ENCODE results near the gene MRGPRX4. TPM values are rescaled to one million over a fixed set of nuclear protein-coding genes. Genes with fewer than 3 reads are reported as not detected.

The MRGPRX4 gene
- total RNA-seq, 1 experiment from 2014 or later = not detected

- Histone ChIP-seq H2BK20ac (ENCODE audit: low read depth, low read length, poor library complexity, severe bottlenecking) (no peak overlapping the region), H3K18ac (ENCODE audit: insufficient read length, low read depth, low read length) (no peak overlapping the region), H3K4ac (ENCODE audit: low read depth, low read length) (no peak overlapping the region), H3K56ac (ENCODE audit: insufficient read length, low read depth, low read length) (no peak overlapping the region), H4K5ac (ENCODE audit: insufficient read length, low read depth, low read length) (no peak overlapping the region), H2AK5ac (ENCODE audit: insufficient read length, low read length) (no peak overlapping the region), H3K27ac (ENCODE audit: insufficient read length, low read depth, low read length) (no peak overlapping the region), H4K20me1 (ENCODE audit: control insufficient read depth, insufficient read depth, insufficient read length) (no peaks in the 10 kb centered on the region), H3K9ac (ENCODE audit: extremely low read depth, insufficient read length, low read length) (no peak overlapping the region), H2BK15ac (ENCODE audit: low read depth, low read length) (no peak overlapping the region), H3K14ac (ENCODE audit: insufficient read depth, low read length) (no peak overlapping the region; the same call in 1 of the 2 replicates), H3K4me2 (ENCODE audit: insufficient read depth, insufficient read length, low read length) (no peak overlapping the region), H2BK120ac (ENCODE audit: low read depth, low read length, poor library complexity, severe bottlenecking) (no peak overlapping the region), H3K79me2 (ENCODE audit: insufficient read depth, low read length) (no peaks in the 10 kb centered on the region), H2AFZ (ENCODE audit: low read length) (no peak overlapping the region), H3K79me1 (ENCODE audit: insufficient read depth, low read depth, low read length, poor library complexity, severe bottlenecking) (no peaks in the 10 kb centered on the region), H3K27me3 (ENCODE audit: insufficient read depth, low read length) (no peaks in the 10 kb centered on the region), H4K8ac (replicated peaks; ENCODE audit: insufficient read length, low read depth, low read length) (no peak overlapping the region), H3K23ac (ENCODE audit: insufficient read length, low read depth, low read length) (no peak overlapping the region), H2BK12ac (ENCODE audit: insufficient read length, low read depth, low read length) (no peak overlapping the region), H2BK5ac (ENCODE audit: insufficient read length, low read length) (no peak overlapping the region), H3K23me2 (ENCODE audit: insufficient read length, low read depth, low read length, poor library complexity, severe bottlenecking) (no peaks in the 10 kb centered on the region), H3T11ph (ENCODE audit: low read length) (no peak overlapping the region), H4K91ac (ENCODE audit: insufficient read length, low read depth, low read length) (no peak overlapping the region), H3K4me1 (ENCODE audit: insufficient read depth, low read length) (no peaks in the 10 kb centered on the region), H3K9me3 (ENCODE audit: control insufficient read depth, low read depth, low read length) (no peaks in the 10 kb centered on the region)
- no CpG with 5 or more reads among the region's 3 CpGs for WGBS (ENCODE audit: extremely low coverage, insufficient read length, low lambda C conversion rate)
- TF ChIP-seq CTCF (conservative IDR thresholded peaks at IDR 0.05) = no peak
- no peaks in the 10 kb centered on the region for H3K36me3 Mint-ChIP-seq (ENCODE audit: insufficient read depth in 1 of 3, low read depth in 3 of 3)
- H3K27me3 Mint-ChIP-seq (ENCODE audit: low read depth) = peaks cover 5% of the 10 kb centered on the region
- no peak overlapping the region for H3K27ac Mint-ChIP-seq
- no peak for DNase-seq
- peaks cover 0 to 3% of the 10 kb centered on the region in 2 experiments; a peak in 2 of 4 replicates for H3K4me1 Mint-ChIP-seq
- peaks cover 0 to 4% of the 10 kb centered on the region in 2 experiments; a peak in 2 of 5 replicates for H3K9me3 Mint-ChIP-seq
- H3K4me3 Mint-ChIP-seq = no peak overlapping the region
These were observed 31.6 kb downstream of the MRGPRX4 start for GRCh38 chr11:18204220-18204619.

All from H9 (cell line).